Endothelial cell (in vitro differentiated cells): ENCODE data around the gene DAPK2. TPM values are rescaled to one million over a fixed set of nuclear protein-coding genes. Genes with fewer than 3 reads are reported as not detected.

Source experiments
- DNase-seq: peaks from one replicate; pipeline ENCODE4 v3.0.0; 2021; ENCODE audit warnings: low spot score
- H3K27ac Mint-ChIP-seq: one replicate; pipeline ENCODE4 v1.8.0; 2021; ENCODE audit warnings: mixed read lengths, inconsistent platforms; ENCODE audit not compliant: unreplicated experiment
- H3K27me3 Mint-ChIP-seq: one replicate; pipeline ENCODE4 v1.8.0; 2021; ENCODE audit warnings: mild to moderate bottlenecking, moderate library complexity, mixed read lengths, inconsistent platforms; ENCODE audit not compliant: unreplicated experiment
- H3K36me3 Mint-ChIP-seq: one replicate; pipeline ENCODE4 v1.8.0; 2021; ENCODE audit warnings: mild to moderate bottlenecking, low read depth, mixed read lengths, inconsistent platforms; ENCODE audit not compliant: unreplicated experiment
- H3K4me1 Mint-ChIP-seq: one replicate; pipeline ENCODE4 v1.8.0; 2021; ENCODE audit warnings: mild to moderate bottlenecking, mixed read lengths, inconsistent platforms; ENCODE audit not compliant: unreplicated experiment
- H3K4me3 Mint-ChIP-seq: one replicate; pipeline ENCODE4 v1.8.0; 2021; ENCODE audit warnings: mild to moderate bottlenecking, mixed read lengths, inconsistent platforms; ENCODE audit not compliant: unreplicated experiment
- H3K9me3 Mint-ChIP-seq: one replicate; pipeline ENCODE4 v1.8.0; 2021; ENCODE audit warnings: mixed read lengths, inconsistent platforms; ENCODE audit not compliant: unreplicated experiment
- total RNA-seq: library from RNA; stranded (reverse); fragmentation: NEBNext Ultra II Directional; extraction: Animal tissue kit (Norgen Biotek cat#: 25700); gene quantifications from one replicate; pipeline ENCODE4 v1.2.1, GENCODE V29; 2021; ENCODE audit not compliant: unreplicated experiment
- TF ChIP-seq, protein P1 (sequence below): fragments of 200-600 bp; sonication (generic); IDR thresholded peaks from one replicate; pipeline ENCODE4 v1.5.0; 2021; ENCODE audit warnings: antibody characterized with exemption; ENCODE audit not compliant: unreplicated experiment

Gene DAPK2
- total RNA-seq, 1 donor from 2014 or later: 10.0 TPM

DNA sequence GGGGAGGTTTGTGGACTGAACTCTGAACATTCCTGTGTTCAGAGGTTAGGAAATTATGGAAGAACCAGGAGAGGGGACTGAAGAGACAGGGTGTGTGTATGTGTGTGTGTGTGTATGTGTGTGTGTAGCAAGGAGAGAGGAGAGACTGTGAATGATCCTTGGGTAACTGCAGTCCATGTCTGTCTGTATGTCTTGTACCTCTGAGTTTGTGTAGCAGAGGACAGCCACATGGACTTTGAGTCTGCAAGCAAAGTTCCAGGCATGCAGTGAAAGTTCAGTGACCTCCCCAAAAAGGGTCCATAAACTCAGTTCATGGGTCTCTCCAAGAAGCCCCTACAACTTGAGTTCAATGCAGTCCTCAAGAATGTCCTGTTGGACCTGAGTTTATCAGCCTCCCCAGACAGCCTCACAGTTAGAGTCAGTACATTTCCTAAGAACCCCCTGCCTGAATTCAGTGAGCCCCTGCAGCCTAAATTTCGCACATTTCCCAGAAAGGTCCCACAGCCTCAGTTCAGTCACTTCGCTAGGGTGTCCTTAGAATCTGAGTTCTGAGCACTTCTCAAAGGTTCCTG, 184.3 kb downstream of the DAPK2 start:
- Mint-ChIP-seq H3K9me3 (no peaks in the 10 kb centered on the region), H3K4me3 (no peak overlapping the region)

DNA sequence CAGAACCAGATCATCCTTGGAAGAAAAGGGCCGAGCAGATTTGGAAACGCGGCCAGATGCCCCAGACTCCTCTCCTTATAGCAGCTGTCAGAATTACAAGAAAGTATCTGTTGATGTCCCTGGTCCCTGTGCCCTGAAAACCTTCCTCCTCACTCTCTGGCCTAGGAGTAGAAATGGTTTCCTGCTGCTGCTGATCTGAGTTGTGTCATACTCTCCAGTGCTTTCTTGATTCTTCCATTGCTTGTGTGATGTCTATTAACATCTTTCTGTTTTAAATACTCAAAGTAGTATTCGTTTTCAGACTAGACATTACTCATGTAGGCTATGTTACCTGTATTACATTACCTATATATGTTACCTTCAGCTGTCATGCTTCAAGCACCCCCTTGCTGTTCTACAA, 185.7 kb downstream of the DAPK2 start:
- TF ChIP-seq, protein P1, sequence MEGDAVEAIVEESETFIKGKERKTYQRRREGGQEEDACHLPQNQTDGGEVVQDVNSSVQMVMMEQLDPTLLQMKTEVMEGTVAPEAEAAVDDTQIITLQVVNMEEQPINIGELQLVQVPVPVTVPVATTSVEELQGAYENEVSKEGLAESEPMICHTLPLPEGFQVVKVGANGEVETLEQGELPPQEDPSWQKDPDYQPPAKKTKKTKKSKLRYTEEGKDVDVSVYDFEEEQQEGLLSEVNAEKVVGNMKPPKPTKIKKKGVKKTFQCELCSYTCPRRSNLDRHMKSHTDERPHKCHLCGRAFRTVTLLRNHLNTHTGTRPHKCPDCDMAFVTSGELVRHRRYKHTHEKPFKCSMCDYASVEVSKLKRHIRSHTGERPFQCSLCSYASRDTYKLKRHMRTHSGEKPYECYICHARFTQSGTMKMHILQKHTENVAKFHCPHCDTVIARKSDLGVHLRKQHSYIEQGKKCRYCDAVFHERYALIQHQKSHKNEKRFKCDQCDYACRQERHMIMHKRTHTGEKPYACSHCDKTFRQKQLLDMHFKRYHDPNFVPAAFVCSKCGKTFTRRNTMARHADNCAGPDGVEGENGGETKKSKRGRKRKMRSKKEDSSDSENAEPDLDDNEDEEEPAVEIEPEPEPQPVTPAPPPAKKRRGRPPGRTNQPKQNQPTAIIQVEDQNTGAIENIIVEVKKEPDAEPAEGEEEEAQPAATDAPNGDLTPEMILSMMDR: no peak
- Mint-ChIP-seq H3K4me3 (no peak overlapping the region), H3K9me3 (no peaks in the 10 kb centered on the region), H3K36me3 (no peaks in the 10 kb centered on the region), H3K27me3 (peaks cover under 1% of the 10 kb centered on the region), H3K4me1 (peaks cover 9% of the 10 kb centered on the region), H3K27ac (no peak overlapping the region)
- no peak for DNase-seq

More for the DNA sequence above, 184.3 kb downstream of the DAPK2 start:
- TF ChIP-seq, protein P1: no peak
- no peaks in the 10 kb centered on the region for H3K36me3 Mint-ChIP-seq
- H3K27ac Mint-ChIP-seq: no peak overlapping the region
- DNase-seq: no peak
- no peaks in the 10 kb centered on the region for H3K27me3 Mint-ChIP-seq
- peaks cover 10% of the 10 kb centered on the region for H3K4me1 Mint-ChIP-seq

DNA sequence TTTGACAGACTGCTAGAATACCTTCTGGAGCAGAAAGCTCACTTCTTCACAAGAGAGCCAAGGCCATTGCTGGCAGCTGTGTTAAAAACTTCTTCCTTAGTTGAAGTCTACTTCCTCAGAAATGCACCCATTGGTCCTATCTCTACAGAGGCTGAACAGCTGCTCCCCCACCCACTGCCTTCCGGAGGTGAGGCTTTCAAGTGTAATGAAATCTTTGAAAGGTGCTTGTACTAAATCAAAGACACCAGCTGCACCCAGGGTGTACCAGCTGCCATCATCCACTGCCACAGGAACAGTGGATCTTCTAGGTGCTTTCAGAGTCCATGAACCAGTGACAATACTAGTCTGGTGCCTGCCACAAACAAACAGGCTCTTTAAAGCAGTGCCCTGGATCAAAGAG, 186.1 kb downstream of the DAPK2 start:
- H3K4me3 Mint-ChIP-seq: no peak overlapping the region
- H3K4me1 Mint-ChIP-seq: peaks cover 9% of the 10 kb centered on the region
- H3K27ac Mint-ChIP-seq: no peak overlapping the region
- DNase-seq: no peak
- no peaks in the 10 kb centered on the region for H3K9me3 Mint-ChIP-seq
- TF ChIP-seq, protein P1: no peak
- no peaks in the 10 kb centered on the region for H3K36me3 Mint-ChIP-seq
- peaks cover 2% of the 10 kb centered on the region for H3K27me3 Mint-ChIP-seq

DNA sequence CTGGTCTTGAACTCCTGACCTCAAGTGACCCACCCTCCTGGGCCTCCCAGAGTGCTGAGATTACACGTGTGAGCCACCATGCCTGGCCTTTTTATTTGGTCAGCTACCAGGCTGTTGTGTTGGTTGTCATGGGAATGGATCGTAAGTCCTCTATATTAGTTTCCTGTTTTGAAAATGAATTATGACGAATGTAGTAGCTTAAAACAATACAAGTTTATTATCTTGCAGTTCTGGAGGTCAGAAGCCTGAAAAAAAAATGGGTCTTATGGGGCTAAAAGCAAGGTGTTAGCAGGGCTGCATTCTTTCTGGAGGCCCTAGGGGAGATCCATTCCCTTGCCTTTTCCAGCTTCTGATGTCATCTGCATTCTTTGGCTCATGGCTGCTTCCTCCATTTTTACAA, 187.4 kb downstream of the DAPK2 start:
- DNase-seq: no peak
- Mint-ChIP-seq H3K27me3 (peaks cover 2% of the 10 kb centered on the region), H3K27ac (no peak overlapping the region), H3K4me3 (no peak overlapping the region), H3K4me1 (peaks cover 9% of the 10 kb centered on the region), H3K9me3 (no peaks in the 10 kb centered on the region), H3K36me3 (no peaks in the 10 kb centered on the region)
- TF ChIP-seq, protein P1: no peak

DNA sequence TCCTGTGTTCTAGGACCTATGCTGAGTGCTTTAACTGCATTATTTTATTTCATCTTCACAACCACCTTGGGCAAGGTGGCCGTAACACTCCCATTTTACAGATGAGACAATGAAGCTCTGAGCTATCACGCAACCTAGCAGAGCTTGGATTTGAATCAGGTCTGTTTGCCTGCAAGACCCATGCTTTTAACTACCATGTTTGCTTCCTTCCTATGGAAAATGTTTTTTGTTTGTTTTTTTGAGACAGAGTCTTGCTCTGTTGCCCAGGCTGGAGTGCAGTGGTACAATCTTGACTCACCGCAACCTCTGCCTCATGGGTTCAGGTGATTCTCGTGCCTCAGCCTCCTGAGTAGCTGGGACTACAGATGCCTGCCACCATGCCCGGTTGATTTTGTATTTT, 187.8 kb downstream of the DAPK2 start:
- Mint-ChIP-seq H3K9me3 (no peaks in the 10 kb centered on the region), H3K36me3 (no peaks in the 10 kb centered on the region), H3K27me3 (peaks cover 2% of the 10 kb centered on the region), H3K27ac (no peak overlapping the region), H3K4me3 (no peak overlapping the region), H3K4me1 (peaks cover 9% of the 10 kb centered on the region)
- no peak for DNase-seq
- TF ChIP-seq, protein P1: no peak
